ENCODE results near the gene DOHH.
"Not testable (repeated sequence)": the region's sequence is repeated elsewhere in the genome, so short reads cannot be mapped to it uniquely, and the experiment has no call there.

The DOHH gene

DNA sequence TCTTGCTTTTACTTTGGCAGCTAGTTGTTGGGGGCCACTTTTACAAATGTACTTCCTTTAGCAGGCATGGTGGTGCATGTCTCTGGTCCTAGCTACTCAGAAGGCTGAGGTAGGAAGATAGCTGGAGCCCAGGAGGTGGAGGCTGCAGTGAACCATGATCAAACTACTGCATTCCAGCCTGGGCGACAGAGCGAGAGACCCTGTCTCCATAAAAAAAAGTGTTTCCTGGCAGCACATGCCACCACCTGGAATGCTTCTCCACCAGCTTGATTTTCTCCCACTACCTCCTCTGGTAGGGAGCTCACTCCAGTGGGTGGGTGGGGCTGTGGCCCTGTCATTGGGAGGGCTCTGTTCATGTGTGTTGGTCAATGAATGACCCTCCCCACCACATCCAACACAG, 18.2 kb upstream of the DOHH start:
- no peak for DNase-seq

DNA sequence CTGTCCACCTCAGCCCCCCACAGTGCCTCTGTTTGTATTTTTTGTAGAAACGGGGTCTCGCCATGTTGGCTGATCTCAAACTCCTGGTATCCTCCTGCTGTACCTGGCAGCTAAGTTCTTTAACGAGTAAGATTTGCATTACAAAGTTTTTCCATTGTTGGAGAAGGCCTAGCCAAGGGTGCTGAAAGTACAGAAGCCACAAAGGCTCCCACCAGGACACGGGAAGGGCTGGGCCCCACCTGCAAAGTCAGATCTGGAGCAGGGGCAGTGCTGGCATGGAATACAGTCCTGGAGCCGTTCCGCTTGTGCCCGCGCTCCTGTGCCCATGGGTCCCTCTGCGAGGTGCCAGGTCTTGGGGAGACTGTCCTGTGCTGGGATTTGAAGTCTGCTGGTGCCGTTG, 17.8 kb upstream of the DOHH start:
- no peak for DNase-seq

DNA sequence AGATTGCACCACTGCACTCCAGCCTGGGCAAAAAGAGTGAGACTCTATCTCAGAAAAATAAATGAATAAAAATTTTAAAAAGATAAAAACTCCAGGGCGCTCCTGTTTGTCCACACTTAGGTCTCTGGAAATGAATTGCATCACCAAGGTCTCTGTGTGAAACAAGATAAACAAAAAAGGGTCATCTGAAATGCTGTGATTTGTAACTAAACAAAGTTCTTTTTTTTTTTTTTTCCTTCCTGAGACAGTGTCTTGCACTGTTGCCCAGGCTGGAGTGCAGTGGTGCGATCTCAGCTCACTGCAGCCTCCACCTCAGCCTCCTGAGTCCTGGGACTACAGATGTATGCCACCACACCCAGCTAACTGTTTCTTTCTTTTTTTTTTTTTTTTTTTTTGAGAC, 17.2 kb upstream of the DOHH start:
- no peak for DNase-seq

DNA sequence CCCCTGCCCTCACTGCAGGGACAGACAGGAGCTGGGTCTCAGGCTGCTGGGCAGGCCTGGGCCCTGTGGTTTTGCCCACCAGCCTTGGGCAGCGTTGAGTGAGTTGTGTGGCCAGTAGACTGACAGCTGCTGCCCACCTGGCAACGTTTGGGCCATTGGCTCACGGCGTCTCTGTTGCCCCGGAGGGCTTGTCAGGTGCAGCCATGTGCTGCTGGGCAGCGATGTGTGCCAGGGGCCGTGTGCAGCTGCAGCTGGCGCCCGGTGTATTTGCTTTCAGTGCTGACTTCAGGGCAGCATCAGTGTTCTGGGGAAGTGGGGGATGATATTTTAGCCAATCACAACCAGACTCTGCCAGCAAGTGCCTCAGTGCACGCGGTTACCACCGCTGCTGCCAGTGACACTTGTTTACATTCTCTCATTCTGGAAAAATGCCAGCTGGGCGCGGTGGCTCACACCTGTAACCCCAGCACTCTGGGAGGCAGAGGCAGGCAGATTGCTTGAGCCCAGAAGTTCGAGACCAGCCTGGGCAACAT, 16.3 kb upstream of the DOHH start:
- DNase-seq, result peak; percentile 43

DNA sequence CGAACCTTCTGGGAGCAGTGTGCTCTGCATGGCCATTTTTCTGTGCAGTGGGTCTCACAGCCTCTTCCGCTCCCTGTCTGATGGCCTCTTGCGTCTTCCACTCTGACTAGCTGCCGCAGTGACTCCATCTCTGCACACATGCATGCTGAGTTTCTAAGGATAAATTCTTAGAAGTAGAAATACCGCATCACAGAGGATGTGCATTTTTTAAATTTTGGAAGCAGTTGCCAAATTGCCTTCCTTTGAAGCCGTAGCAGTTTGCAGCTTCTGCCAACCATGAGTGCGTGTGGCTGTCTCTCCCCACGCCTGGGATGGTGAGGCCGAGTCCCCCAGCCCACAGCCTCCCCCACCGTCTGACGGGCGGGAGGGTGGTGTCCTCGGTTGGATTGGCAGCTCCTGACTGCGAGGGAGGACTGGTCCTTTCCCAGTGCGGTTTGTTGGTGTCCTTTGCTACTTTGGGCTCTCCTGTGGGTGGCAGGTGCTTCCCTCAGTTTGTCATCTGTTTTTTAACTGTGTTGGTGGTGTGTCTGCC, 15.5 kb upstream of the DOHH start:
- DNase-seq, result no peak

DNA sequence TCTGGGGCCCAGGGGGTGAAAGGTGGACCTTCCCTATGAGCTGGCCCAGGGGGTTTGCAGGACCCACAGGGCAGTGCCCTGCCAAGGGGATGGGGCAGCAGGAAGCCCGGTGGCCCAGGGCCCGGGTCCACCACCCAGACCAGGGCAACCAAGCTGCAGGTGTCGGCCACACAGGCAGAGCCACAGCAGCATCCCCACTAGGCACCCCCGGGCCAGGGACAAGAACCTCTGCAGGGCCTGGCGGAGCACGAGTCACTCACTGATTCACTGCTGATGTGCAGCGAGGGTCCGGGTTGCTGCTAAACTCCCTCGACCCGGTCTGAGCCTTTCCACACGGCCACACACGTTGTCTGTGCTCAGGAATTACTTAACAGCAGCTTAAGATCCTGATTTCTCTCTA, 14.5 kb upstream of the DOHH start:
- DNase-seq, result no peak

DNA sequence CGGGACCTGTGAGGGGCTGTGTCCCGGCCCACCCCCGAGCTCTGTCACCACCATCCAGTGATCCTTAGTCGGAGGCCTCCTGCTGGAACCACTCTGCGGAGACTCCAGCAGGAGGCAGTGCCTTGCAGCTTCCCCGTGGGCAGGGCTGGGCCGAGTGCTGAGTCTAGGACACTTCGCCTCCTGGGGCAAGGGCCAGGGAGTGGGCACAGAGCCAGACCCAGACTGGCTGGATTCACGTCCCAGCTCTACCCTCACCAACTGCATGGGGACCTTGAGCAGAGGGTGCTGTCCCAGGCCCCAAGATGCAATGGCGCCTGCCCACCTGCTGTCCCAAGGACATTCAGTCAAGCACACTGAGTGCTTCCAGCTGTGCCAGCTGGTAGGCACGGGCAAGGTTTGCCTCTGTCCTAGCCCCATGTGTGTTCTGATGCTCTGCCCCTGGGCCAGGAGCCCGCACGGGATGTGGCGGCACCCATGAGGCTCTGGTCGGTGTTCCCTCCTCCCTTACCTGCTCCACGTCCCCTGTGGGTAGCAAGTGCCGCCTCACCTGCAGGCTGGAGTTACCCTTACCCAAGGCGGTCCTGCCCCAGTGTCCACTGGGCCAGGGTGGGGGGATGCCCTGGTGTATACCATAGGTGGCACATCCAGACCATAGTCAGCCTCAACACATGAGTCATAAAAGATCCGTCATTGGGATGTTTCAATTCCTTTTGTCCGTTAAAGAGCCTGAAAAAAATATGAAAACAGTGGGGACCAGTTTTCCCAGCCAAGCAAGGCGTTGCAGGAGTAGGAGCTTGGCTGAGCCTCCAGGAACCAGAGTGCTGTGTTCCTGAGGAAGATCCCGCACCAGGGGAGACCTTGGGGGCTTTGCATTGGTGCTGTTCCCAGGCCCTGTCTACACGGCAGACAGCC, 13.0 kb upstream of the DOHH start:
- DNase-seq, result no peak

DNA sequence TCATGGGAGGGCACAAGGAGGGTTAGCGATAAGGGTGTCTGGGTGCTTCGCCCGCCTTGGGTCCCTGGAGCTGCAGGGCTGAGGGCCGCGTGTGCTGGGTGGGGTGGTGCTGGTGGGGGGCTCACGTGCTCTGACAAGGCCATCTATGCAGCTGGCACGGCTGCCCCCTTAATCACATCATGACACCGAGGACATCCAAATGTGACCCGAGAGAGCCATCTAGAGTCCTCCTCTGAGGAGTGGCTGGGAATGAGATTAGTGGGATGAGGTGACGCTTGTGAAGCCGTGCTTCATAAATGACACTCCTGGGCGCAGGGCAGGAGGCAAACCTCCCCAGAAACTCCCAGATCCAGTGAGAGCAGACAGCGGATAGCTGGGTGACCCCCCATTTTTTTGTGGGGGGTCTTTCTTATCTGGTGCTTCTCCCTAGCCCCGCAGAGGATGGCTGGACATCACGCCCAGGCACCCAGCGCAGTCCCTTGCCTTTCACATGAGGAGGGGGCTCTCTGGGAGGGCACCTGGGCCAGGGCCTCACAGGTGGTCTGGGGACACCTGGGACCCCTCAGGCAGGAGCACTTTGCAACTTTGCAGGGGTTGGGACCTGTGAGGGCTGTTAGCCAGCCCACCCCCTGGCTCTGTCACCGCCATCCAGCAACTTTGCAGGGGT, 12.2 kb upstream of the DOHH start:
- no peak for DNase-seq

DNA sequence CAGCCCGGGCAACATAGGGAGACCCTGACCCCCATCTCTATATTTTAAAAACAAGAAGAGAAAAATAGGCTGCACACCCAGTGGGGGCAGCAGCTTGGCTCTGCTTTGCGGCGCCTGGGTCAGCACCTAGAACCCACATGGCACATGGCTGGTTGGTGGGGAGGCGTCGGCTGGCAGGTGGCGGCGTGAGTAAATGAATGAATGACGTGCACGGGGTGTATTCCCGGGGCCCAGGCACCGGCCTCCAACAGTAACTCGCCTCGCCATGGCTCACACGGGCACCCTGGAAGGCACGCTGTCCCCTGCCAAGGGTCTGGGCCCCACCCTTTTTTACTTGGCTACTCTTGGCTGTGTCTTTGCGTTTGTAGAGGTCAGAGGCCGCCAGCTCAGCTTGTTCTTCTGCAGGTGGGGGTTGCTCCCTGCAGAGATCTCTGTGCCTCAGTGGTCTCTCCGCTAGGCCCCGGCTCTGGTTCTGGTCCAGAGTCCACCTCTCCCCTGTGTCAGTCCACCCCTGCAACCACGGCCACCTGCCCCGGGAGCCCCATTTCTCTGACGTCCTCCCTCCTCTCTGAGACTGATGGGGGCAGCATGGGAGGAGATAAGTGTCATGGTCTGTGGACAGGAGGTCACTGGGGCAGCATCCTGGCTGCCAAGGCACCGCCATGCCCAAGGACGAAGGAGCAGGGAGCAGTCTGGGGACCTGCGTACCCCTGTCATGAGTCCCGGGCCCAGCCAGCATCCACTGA, 11.2 kb upstream of the DOHH start:
- no peak for DNase-seq

DNA sequence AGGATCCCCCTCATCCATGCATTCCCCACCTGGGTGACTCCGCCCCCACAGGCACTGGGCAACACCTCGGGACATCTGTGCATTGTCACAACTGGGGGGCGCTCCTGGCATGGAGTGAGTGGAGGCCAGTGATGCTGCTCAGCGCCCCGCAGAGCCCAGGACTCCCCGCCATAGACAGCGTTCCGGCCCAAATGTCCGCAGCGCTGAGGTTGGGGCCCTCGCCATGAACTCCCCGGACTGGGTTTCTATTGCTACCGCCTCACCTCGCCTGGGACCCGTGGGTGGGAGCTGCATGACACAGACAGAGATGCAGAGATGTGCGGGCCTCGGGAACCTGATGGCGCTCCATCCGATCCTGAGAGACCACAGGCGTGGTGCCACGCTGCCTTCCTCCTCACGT, 10.3 kb upstream of the DOHH start:
- no peak for DNase-seq

DNA sequence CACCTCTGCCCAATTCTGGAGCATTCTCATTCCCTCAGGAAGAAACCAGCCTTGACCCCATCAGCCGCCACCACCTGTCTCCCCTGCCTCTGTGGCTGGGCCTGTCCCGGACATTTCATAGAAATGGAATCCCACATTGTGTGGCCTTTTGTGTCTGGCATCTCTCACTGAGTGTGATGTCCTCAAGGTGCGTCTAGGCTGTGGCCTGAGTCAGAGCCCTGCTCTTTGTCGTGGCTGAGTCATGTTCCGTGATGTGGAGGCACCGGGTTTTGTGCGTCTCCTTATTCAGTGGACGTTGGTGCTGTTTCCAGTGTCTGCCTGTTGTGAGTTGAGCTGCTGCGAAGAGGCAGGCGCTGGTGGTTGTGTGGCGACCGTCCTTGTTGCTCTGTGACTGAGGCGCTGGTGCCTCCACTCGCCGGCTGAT, 9.1 kb upstream of the DOHH start:
- DNase-seq, result no peak

DNA sequence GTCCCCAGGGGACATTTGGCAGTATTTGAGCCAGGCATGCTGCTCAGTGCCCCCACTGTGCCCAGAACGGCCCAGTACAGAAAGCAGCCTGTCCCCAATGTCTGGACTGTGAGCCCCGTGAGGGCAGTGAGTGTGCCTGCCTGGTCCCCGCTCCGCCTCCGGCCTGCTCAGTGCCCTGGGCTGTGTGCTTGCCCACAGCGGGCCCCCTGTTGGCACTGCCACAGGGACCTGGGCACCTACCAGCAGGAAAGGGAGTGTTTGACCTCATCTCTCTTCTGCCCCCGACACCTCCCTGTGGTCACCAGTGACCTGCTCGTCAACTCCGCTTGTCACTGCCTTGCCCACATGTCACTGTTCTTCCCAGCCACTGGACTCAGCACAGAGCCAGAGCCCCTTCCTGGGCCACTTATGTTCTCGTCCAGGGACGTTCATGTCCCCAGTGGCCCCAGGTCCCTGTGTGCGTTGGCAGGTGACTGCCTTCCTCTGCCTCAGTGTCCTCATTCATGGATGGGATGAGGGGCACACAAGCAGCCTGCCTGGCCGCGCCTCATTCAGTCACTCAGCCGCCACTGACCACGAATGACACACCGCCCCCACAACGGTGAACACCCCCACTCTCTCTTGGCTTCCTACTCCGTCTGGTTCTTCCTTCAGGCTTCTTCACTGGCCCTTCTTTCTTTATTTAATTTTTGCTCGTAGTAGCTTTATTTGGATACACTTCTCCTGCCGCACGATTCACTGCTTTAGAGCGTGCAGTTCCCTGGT, 8.5 kb upstream of the DOHH start:
- no peak for DNase-seq

DNA sequence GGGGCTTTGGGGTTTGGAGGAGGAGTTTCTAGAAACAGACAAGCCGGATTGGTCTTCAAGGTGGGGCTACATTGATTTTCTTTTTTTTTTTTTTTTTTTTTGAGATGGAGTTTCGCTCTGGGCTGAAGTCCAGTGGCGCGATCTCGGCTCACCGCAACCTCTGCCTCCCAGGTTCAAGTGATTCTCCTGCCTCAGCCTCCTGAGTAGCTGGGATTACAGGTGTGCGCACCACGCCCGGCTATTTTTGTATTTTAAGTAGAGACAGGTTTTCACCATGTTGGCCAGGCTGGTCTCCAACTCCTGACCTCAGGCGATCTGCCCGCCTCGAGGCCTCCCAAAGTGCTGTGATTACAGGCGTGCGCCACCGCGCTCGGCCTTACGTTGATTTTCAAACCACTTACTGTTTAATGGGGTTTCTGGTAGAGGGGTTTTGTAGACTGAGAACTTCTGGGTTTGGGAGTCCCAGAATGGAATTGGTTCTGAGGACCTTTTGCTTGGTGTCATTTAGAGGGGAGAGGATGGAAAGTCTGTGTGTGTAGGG, 7.7 kb upstream of the DOHH start:
- not testable (repeated sequence) for DNase-seq

DNA sequence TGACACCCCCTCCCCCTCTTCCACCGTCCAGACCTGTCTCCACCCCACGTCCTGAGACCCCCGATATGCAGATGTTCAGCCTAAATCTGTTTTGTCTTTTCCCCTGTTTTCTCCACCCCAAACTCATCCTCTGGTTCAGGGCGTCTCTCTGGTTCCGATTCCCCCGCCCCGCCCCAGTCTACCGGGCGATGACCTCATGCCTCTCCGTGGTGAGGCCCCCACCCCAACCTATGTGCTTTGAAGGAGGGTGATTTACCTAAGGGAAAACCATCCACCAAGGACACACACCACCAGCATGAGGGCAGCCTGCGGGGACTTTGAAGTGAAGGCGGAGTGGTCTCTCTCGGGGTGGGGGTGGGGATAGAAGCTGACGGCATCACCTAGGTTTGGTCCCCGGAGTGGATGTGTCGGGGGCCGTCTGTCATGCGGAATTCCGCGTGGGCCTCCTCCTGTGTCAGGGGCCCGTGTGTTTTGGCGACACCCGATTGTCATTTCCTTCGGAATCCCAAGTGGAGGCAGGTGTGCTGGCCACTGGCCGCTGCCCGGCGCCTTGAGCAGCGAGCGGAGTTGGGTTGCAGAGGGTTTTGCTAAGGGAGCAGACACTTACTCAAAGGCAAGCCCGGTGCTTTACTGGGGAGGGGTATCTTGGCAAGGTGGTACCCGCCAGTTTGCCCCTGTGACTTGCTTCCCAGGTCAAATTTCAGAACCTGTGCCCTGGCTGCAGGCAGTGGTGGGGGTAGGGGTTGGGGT, 7.1 kb upstream of the DOHH start:
- DNase-seq, result peak; percentile 61

DNA sequence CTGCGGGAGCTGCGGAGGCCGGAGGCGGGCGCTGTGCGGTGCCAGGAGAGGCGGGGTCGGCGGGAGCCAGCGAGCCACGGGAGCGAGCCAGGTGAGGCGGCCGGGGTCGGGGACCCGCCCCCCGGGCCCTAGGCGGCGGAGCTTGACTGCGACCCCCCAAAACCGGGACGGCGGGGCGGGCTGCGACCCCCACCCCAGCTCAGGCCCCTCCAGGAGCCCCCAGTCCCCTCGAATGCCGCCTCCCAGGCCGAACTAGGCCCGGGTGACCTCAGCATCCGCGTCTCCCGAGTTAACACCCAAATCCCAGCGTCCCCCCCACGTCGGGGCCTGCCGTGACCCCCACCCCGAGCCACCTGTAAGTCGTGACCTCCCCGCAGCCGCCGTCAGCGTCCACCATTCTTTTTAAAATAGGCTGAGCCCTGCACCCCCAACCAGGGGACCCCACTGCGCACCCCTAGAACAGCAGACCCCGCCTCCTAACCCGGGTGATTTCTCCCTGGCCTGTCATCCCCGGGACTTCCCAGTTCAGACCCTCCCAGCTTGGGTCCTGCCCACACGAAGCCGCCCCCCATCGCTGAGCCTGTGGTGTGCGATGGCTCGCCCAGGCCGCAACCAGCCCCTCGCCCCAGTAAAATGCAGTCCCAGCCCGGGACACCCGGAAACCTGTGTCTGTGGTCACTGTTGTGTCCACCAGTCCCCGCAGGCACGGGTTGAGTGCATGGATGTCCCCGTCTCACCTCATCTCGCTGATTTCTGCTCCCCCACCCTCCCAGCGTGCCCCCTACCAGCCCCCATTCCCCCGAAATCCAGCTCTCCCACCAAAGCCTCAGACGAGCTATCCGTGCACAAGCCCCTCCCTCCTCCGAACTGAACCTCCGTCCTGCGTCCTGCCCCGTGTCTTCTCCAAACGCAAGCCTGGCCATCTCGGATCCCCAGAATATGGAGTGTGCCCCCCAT, 6.2 kb upstream of the DOHH start:
- DNase-seq, result peak; percentile 30

DNA sequence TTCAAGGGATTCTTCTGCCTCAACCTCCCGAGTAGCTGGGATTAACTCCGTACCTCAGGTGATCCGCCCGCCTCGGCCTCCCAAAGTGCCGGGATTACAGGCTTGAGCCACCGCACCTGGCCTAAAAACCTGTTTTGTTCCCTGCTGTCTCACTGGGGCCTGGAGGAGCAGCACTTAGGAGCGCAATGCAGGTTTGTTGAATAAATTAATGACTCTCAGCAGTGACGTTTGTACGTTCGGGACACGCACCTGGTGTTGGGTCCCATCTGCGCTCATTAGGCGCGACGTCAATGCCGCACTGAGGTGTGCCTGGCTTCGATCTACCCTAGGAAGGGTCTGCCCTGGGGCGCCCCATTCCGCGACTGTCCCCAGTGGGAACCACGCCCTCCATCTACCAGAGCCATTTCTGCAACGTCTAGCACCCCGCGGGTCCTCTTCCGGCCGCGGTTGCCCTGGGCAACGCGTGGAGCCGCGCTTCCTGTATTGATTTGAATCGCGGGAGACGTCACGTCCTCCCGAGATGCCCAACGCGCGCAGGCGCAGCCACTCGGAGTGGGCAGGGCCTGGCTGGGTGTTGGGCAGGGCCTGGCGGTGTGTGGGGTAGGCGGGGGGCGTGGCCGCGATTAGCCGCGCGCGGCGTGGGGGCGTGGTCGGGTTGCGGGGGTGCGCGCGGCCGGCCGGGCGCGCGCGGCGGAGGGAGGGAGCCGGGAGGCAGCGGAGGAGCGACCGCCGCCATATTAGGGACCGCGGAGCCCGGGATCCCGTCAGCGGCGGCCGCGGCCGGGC, 5.3 kb upstream of the DOHH start, which contains the start of gene FZR1:
Gene FZR1, plus strand, starts transcription at position 714 of the 786 bp plus-strand sequence. CDS start 16,679 bp downstream, outside the sequence.
- DNase-seq, result peak; percentile 100

DNA sequence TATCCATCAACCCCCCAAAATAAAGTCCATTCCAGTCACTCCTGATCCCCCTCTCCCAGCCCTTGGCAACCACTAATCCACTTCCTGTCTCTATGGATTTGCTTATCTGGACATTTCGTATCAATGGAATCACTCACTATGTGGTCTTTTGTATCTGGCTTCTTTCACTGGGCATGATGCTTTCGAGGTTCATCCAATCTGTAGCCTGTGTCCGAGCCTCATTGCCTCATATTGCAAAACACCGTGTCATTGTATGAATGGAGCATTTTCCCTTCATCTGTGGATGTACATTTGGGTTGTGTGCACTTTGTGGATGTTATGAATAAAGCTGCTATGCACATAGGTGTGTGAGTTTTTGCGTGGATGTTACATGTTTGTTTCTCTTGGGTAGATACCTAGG, 4.3 kb upstream of the DOHH start:
- DNase-seq, result no peak

DNA sequence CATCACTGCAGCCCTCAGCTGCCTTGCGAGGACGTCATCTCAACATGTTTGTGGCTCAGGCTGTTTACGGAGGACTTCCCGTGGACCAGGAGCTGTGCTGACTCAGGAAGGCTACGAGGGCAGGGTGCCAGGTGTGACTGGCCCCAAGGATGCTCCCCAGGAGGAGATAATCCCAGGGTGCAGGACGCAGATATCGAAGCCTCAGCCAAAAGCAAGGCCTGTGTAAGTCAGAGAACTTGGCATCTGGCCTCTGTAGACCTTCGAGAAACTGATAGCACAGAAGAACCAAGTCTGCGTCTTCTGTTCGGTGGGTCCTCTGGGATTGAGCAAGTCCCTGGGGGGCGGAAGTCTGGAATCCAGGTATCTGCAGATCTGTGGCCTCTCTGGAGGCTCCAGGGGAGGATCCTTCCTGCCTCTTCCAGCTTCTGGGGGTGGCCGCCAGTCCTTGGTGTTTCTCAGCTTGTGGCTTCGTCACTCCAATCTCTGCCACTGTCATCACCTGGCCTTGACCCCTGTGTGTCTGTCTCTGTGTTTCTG, 2.6 kb upstream of the DOHH start:
- no peak for DNase-seq

DNA sequence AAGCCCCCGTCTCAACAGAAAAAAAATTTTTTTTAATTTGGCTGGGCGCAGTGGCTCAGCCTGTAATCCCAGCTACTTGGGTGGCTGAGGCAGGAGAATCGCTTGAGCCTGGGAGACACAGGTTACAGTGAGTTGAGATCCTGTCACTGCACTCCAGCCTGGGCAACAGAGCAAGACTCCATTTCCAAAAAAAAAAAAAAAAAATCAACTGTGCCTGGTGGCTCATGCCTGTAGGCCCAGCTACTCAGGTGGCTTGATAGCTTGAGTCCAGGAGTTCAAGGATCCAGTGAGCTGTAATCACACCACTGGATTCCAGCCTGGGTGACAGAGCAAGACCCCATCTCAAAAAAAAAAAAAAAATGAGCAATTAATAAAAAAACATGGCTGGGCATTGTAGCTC, 1.3 kb upstream of the DOHH start:
- DNase-seq, result no peak

All from activated T-cell treated with anti-CD3 and anti-CD28 coated beads, Interleukin-2, amount 50 U/mL, for 1 hour (primary cell).